HG03342 (cell line): Measurements from ENCODE around the gene MELTF.
A peak's percentile ranks its signal among the peaks of the same experiment; 100 is the strongest.

Experiments used
- ATAC-seq: cut with Tn5 transposase; IDR thresholded peaks from one replicate; pipeline ENCODE4 v1.9.1; 2021; ENCODE audit warnings: mild to moderate bottlenecking, moderate library complexity; ENCODE audit not compliant: unreplicated experiment

The MELTF gene

GRCh38 chr3:196969134-196969659 is 60.4 kb downstream of the MELTF start:
- peak; percentile 41 for ATAC-seq

DNA sequence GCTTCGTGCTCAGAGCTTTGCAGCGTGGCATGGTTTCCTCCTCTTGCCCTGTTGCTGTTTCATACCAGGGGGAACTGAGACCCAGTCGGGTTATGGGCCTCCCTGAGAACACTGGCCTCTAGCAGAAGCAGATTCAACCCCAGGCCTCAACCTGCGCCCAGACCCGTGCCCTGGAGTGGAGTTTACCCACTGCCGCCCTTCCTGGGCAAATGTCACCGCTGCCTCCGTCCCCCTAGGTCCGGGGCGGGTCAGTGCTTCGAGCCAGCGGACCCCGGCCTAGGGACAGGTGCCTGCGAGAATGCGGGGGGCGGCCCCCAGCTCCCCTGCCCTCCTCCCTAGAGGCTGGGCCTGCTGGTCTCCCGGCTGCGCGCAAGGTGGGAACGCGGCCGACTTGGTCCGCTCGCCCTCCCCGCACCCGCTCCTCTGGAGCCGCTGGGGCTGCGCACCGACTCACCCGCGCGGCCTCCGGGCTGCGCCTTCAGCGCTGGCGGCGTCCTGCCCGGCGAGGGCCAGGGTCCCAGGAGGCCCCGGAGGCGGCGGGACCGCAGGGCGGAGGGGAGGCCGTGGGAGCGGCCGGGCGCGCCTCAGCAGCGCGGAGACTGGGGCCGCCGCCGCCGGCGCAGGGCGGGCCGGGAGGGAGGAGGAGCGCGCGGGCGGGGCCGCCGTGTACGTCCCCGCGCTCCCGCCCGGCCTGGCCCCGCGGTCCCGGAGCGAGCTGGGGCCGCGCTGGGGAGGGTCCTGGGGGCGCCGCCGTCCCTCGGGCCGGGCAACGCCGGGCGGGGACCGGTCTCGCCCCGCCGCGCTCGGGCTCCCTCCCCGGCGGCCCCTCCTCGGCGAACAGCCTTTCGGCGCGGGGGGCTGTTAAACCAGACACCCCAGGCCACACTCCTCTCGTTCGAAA is 61.1 kb downstream of the MELTF start, which contains the start of gene PIGZ:
Gene PIGZ, minus strand, starts transcription at position 601 of the 901 bp plus-strand sequence. CDS start 16,802 bp downstream, outside the sequence.
- ATAC-seq = peak; percentile 54

DNA sequence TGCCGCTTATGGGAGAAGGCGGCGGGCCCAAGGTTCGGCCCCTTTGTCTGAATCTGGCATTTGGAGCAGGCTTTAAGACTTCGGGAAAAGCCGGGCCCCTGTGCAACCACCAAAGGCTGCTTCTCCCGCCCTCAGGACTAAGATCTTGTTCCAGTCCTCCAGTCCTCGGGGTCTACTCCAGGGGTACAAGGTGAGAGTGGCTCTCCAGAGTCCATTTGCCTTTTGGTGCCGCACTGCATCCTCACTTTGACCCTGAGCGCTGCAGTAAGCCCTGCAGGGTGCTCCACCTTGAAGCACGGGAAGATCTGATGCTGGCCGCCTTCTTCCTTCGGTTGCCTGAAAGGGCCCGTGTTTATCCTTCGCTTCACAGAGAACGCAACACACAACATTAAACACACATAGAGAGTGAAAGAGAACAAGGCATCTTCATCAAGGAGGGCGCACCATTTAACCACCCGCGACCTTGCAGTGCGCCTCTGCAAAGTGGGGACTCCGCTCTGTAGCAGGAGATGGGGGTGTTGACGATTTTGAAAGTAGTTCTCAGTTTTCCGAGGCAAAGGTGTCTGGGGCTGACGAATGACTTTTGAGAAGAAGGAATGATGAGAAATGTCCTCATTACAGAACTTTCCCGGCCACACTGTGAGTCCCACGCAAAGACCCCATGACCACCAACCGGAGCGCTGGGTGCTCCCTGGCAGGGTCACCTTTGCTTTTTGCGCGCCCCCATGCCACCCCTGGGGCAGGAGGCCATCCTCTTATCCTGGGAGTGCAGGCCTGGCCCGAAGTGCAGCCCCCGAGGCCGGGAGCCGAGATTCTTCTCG is 62.0 kb downstream of the MELTF start:
- no peak for ATAC-seq

DNA sequence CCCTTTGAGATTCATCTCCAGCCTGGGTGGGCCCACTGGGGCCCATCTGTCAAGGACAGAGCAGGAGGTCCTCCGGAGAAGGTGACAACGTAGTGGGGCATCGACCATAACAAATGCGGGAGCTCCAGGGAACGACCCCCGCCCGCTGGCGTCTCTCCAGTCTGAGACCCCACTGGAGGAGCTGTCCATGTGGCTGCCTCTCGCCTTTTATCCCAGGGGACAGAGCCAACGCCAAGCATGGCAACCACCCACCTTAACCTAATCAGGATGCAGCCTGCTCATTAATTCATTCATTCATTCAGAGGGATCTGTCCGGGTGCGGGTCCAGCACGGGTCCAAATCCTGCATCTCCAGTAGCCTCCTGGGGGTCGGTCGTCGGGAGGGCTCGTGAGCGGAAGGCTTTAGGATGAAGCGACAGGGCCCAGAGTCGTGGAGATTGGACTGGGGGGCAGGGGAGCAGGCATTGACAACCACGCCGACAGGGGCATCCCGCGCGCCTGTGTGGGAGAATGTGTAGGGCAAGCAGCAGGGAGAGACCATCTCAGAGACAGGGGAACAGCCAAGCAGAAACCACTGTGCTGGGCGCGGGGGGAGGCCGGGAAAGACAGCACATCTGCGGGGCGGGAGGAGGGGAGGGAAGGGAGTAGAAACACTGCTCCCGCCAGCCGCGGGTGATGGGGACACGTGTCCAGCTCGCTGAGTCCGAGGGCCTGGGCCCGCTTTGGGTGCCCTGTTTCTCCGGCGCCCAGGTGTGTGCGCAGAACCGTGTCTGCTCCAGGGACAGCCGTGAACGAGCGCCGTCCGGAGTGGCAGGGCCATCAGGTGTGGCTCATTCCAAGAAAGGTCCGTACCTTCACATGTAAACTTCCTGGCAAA is 62.9 kb downstream of the MELTF start:
- no peak for ATAC-seq

- ATAC-seq = no peak
These were observed 63.8 kb downstream of the MELTF start for GRCh38 chr3:196965804-196966173.

DNA sequence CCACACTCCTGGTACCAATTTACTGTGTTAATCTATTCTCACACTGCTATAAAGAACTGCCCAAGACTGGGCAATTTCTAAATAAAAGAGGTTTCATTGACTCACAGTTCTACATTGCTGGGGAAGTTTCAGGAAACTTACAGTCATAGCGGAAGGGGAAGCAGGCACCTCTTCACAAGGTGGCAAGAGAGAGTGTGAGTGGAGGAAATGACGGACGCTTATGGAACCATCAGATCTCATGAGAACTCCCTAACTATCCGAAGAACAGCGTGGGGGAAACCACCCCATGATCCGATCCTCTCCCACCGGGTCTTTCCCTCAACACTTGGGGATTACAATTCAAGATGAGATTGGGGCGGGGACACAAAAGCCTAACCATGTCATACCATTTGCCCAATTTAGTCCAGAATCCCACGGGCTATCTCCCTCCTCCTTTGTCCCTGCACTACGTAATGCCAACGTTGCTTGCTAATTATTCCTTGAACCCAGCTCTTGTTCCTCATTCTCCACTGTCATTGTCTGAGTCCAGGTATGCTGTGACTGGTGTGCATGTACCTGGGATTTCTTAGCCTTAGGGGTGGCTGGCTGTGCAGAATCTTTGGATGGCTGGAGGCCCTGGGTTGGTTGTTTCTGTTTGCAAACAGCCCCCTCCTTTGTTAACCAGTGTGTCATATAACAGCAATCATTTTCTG is 64.4 kb downstream of the MELTF start:
- ATAC-seq = no peak

- ATAC-seq = no peak
These were observed 66.0 kb downstream of the MELTF start for GRCh38 chr3:196963631-196963953.

GRCh38 chr3:196962930-196963630 is 66.5 kb downstream of the MELTF start:
- ATAC-seq = no peak

GRCh38 chr3:196962108-196962929 is 67.3 kb downstream of the MELTF start:
- ATAC-seq = no peak

DNA sequence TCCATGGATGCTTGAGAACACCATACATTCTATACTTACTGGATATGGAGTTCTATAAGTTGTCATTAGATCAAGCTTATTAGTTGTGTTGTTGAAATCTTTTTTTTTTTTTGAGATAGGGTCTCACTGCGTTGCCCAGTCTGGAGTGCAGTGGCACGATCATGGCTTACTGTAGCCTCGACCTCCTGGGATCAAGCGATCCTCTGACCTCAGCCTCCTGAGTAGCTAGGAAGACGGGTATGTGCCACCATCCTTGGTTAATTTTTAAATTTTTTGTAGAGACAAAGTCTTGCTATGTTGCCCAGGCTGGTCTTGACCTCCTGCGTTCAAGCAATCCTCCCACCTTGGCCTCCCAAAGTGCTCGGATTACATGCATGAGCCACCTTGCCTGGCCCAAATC is 74.8 kb downstream of the MELTF start:
- no peak for ATAC-seq
